H1 (cell line): ENCODE measurements around the gene ADAM19. TPM values are rescaled to one million over a fixed set of nuclear protein-coding genes. Genes with fewer than 3 reads are reported as not detected.

ENCODE experiments used
- CTCF ChIA-PET: fragments of 300-600 bp; sonication (Branson Sonifier 250); formaldehyde crosslinking; loops from one replicate; lab custom pipeline; 2021; ENCODE audit not compliant: partially characterized antibody; lab: Charles Lee
- POLR2A ChIA-PET: fragments of 300-600 bp; sonication (Branson Sonifier 250); formaldehyde crosslinking; loops from one replicate; lab custom pipeline; 2021; ENCODE audit warnings: inconsistent platforms; ENCODE audit not compliant: partially characterized antibody; lab: Charles Lee
- DNase-seq, 2 experiments: peaks; one replicate each; pipeline versions ENCODE4 v3.0.0 to v3.0.0-alpha.2; 2010 to 2022; ENCODE audit warnings: low spot score in 2 of 2, low read depth in 1 of 2, mixed read lengths in 1 of 2
- FAIRE-seq: peaks from 2 replicates; lab custom pipeline; 2011; peaks lifted over from hg19 to GRCh38; lab: Jason Lieb, UNC
- H2AFZ ChIP-seq: 2 replicates; pipeline ENCODE4 v1.8.1; 2012; ENCODE audit warnings: low read length, inconsistent platforms
- H2AK5ac ChIP-seq: 2 replicates; pipeline ENCODE4 v1.6.1; 2013; ENCODE audit warnings: low read depth, low read length
- H2BK120ac ChIP-seq: replicated peaks from 2 replicates; pipeline ENCODE3; 2013; ENCODE audit warnings: low read depth, low read length, inconsistent platforms
- H2BK12ac ChIP-seq: 2 replicates; pipeline ENCODE4 v1.6.1; 2013; ENCODE audit warnings: low read depth, low read length
- H2BK15ac ChIP-seq: 2 replicates; pipeline ENCODE4 v1.6.1; 2013; ENCODE audit warnings: low read length
- H2BK20ac ChIP-seq: 2 replicates; pipeline ENCODE4 v1.6.1; 2013; ENCODE audit warnings: low read length
- H2BK5ac ChIP-seq: 2 replicates; pipeline ENCODE4 v1.6.1; 2013; ENCODE audit warnings: low read depth, low read length
- H3K14ac ChIP-seq: 2 replicates; pipeline ENCODE4 v1.6.1; 2013; ENCODE audit warnings: inconsistent platforms; ENCODE audit not compliant: insufficient read length
- H3K18ac ChIP-seq: 2 replicates; pipeline ENCODE4 v1.6.1; 2013; ENCODE audit warnings: low read length; ENCODE audit errors: extremely low read depth
- H3K23ac ChIP-seq: 2 replicates; pipeline ENCODE4 v1.6.1; 2013; ENCODE audit warnings: inconsistent platforms; ENCODE audit not compliant: insufficient read length
- H3K23me2 ChIP-seq: 2 replicates; pipeline ENCODE4 v1.6.1; 2013; ENCODE audit warnings: low read depth, low read length
- H3K27ac ChIP-seq: 2 replicates; pipeline ENCODE4 v1.6.1; 2011; ENCODE audit warnings: low read depth, low read length, inconsistent platforms
- H3K27me3 ChIP-seq, 4 experiments: replicated peaks in 1 of 4; 1 replicate in 1 of 4; 2 replicates in 3 of 4; pipeline versions ENCODE4 v1.6.1 to v1.8.1; 2011 to 2013; ENCODE audit warnings: low read length in 3 of 4, mild to moderate bottlenecking in 3 of 4, inconsistent platforms in 2 of 4, mixed read lengths in 2 of 4, moderate library complexity in 1 of 4; ENCODE audit not compliant: control insufficient read depth in 3 of 4, insufficient read depth in 3 of 4; ENCODE audit errors: extremely low read depth in 1 of 4
- H3K36me3 ChIP-seq, 4 experiments: 2 replicates each; pipeline versions ENCODE4 v1.6.1 to v1.8.1; 2011 to 2013; ENCODE audit warnings: mild to moderate bottlenecking in 4 of 4, low read length in 3 of 4, moderate library complexity in 2 of 4, control low read depth in 1 of 4, inconsistent platforms in 1 of 4; ENCODE audit not compliant: insufficient read depth in 4 of 4, control insufficient read depth in 2 of 4
- H3K4ac ChIP-seq: replicated peaks from 2 replicates; pipeline ENCODE3; 2013; ENCODE audit warnings: low read length, low read depth, mixed read lengths, inconsistent platforms; ENCODE audit not compliant: insufficient read length
- H3K4me1 ChIP-seq, 4 experiments: replicated peaks in 1 of 4; 1 replicate in 1 of 4; 2 replicates in 3 of 4; pipeline versions ENCODE4 v1.6.1 to v1.8.1; 2011 to 2013; ENCODE audit warnings: low read length in 3 of 4, inconsistent platforms in 2 of 4, mixed read lengths in 1 of 4; ENCODE audit not compliant: insufficient read depth in 4 of 4, control insufficient read depth in 3 of 4
- H3K4me2 ChIP-seq, 2 experiments: 2 replicates each; pipeline versions ENCODE4 v1.6.1 to v1.8.1; 2011 to 2013; ENCODE audit warnings: low read depth in 2 of 2, low read length in 2 of 2, control low read depth in 1 of 2, inconsistent platforms in 1 of 2, mild to moderate bottlenecking in 1 of 2; ENCODE audit not compliant: insufficient read depth in 1 of 2
- H3K4me3 ChIP-seq, 4 experiments: fragments of 200-600, 300-600 bp in 1 of 4; sonication (generic), shearing (Covaris generic), sonication (Bioruptor Twin) in 1 of 4; 2 replicates each; pipeline versions ENCODE4 v1.5.1 to v1.8.1; 2011 to 2016; ENCODE audit warnings: low read length in 4 of 4, low read depth in 3 of 4, control low read depth in 2 of 4, inconsistent platforms in 2 of 4, mild to moderate bottlenecking in 2 of 4, mixed read lengths in 1 of 4, moderate library complexity in 1 of 4; ENCODE audit not compliant: insufficient read depth in 2 of 4; ENCODE audit errors: extremely low read depth in 1 of 4
- H3K56ac ChIP-seq: replicated peaks from 2 replicates; pipeline ENCODE3; 2013; ENCODE audit warnings: low read depth, mild to moderate bottlenecking, mixed read lengths, low read length, inconsistent platforms; ENCODE audit not compliant: insufficient read length
- H3K79me1 ChIP-seq: 2 replicates; pipeline ENCODE4 v1.6.1; 2013; ENCODE audit warnings: low read depth, low read length, control low read depth
- H3K79me2 ChIP-seq, 2 experiments: 2 replicates each; pipeline versions ENCODE4 v1.6.1 to v1.8.1; 2012 to 2013; ENCODE audit warnings: low read length in 2 of 2, mild to moderate bottlenecking in 2 of 2, inconsistent platforms in 1 of 2; ENCODE audit not compliant: insufficient read depth in 2 of 2, control insufficient read depth in 1 of 2
- H3K9ac ChIP-seq, 4 experiments: replicated peaks in 1 of 4; 1 replicate in 1 of 4; 2 replicates in 3 of 4; pipeline versions ENCODE4 v1.6.1 to v1.8.1; 2011 to 2013; ENCODE audit warnings: low read depth in 3 of 4, low read length in 3 of 4, control low read depth in 2 of 4, mild to moderate bottlenecking in 2 of 4, moderate library complexity in 2 of 4, inconsistent platforms in 1 of 4; ENCODE audit errors: extremely low read depth in 1 of 4
- H3K9me3 ChIP-seq, 2 experiments: 2 replicates each; pipeline versions ENCODE4 v1.6.1 to v1.8.1; 2012 to 2013; ENCODE audit warnings: mild to moderate bottlenecking in 2 of 2, moderate library complexity in 2 of 2, control low read depth in 1 of 2, inconsistent platforms in 1 of 2, low read depth in 1 of 2, low read length in 1 of 2, mixed read lengths in 1 of 2; ENCODE audit not compliant: insufficient read depth in 2 of 2
- H4K20me1 ChIP-seq, 2 experiments: replicated peaks in 1 of 2; 2 replicates each; pipeline versions ENCODE3 to v1.8.1; 2011 to 2013; ENCODE audit warnings: inconsistent platforms in 2 of 2, low read length in 2 of 2, mild to moderate bottlenecking in 1 of 2; ENCODE audit not compliant: insufficient read depth in 2 of 2, control insufficient read depth in 1 of 2
- H4K5ac ChIP-seq: 2 replicates; pipeline ENCODE4 v1.6.1; 2013; ENCODE audit warnings: low read length, low read depth, mixed read lengths, inconsistent platforms; ENCODE audit not compliant: insufficient read length
- H4K8ac ChIP-seq: 2 replicates; pipeline ENCODE4 v1.8.0; 2013; ENCODE audit warnings: mild to moderate bottlenecking, moderate library complexity, low read length, inconsistent platforms; ENCODE audit not compliant: insufficient read depth; ENCODE audit errors: extremely low read depth
- H4K91ac ChIP-seq: replicated peaks from 2 replicates; pipeline ENCODE3; 2013; ENCODE audit warnings: low read length, mixed read lengths, inconsistent platforms; ENCODE audit not compliant: insufficient read length
- GTF2F1 ChIP-seq: IDR thresholded peaks from 2 replicates; pipeline ENCODE4 v1.6.1; 2012; ENCODE audit warnings: low read depth, low read length, improper control_type of control experiment, borderline replicate concordance
- HDAC6 ChIP-seq: IDR thresholded peaks from one replicate; pipeline ENCODE4 v1.7.1; 2012; ENCODE audit warnings: low read depth, mild to moderate bottlenecking, inconsistent platforms, low read length, moderate library complexity
- KDM5A ChIP-seq: fragments of 200-600 bp; IDR thresholded peaks from 2 replicates; pipeline ENCODE4 v1.7.1; 2012; ENCODE audit warnings: mild to moderate bottlenecking, low read length, inconsistent platforms, mixed read lengths
- NRF1 ChIP-seq: IDR thresholded peaks from 2 replicates; pipeline ENCODE4 v1.6.1; 2011; ENCODE audit warnings: mild to moderate bottlenecking, low read depth, low read length, improper control_type of control experiment
- POU5F1 ChIP-seq: IDR thresholded peaks from 2 replicates; pipeline ENCODE4 v1.6.1; 2011; ENCODE audit warnings: low read depth, mild to moderate bottlenecking, low read length, moderate library complexity
- SIX5 ChIP-seq: IDR thresholded peaks from 2 replicates; pipeline ENCODE4 v1.6.1; 2011; ENCODE audit warnings: mild to moderate bottlenecking, low read depth, low read length
- SP4 ChIP-seq: IDR thresholded peaks from 2 replicates; pipeline ENCODE4 v1.6.1; 2012; ENCODE audit warnings: low read length, inconsistent platforms
- TBP ChIP-seq: IDR thresholded peaks from 2 replicates; pipeline ENCODE4 v1.6.1; 2011; ENCODE audit warnings: low read depth, low read length, improper control_type of control experiment
- WGBS, 2 experiments: shearing (Covaris generic) in 1 of 2; methylation state at CpG; one replicate each; pipeline versions ENCODE4 v1.1.6 to v1.1.7; 2013 to 2015; ENCODE audit warnings: low lambda C conversion rate in 2 of 2, mixed read lengths in 2 of 2, inconsistent platforms in 1 of 2, low coverage in 1 of 2, missing lambda C conversion rate in 1 of 2; ENCODE audit not compliant: insufficient replicate concordance in 2 of 2, insufficient coverage in 1 of 2, insufficient read length in 1 of 2; ENCODE audit errors: extremely low coverage in 1 of 2, missing lambda C conversion rate in 1 of 2; 5-methylcytosine and 5-hydroxymethylcytosine counted together
- polyA plus RNA-seq, 7 experiments: library from polyadenylated mRNA; depleted of rRNA in 3 of 7; stranded (reverse) in 5 of 7; unstranded in 2 of 7; fragments of >200 nt in 5 of 7; fragments of 200-250 nt in 2 of 7; gene quantifications; 1 replicate in 5 of 7; 2 replicates in 1 of 7; 4 replicates in 1 of 7; pipeline versions ENCODE4 v1.2.1 to v1.2.3, GENCODE V29; 2011 to 2013; ENCODE audit warnings: missing spikeins in 2 of 7, mixed read lengths in 2 of 7
- total RNA-seq: library from RNA; stranded (reverse); fragmentation: NEBNext Ultra II Directional; extraction: Animal tissue kit (Norgen Biotek cat#: 25700); gene quantifications from 2 replicates; pipeline ENCODE4 v1.2.1, GENCODE V29; 2021
- TF ChIP-seq, protein P1 (sequence below), 3 experiments: IDR thresholded peaks; 1 replicate in 2 of 3; 2 replicates in 1 of 3; pipeline versions ENCODE4 v1.5.1 to v1.6.1; 2011; ENCODE audit warnings: low read length in 3 of 3, mild to moderate bottlenecking in 3 of 3, inconsistent platforms in 2 of 3, low read depth in 1 of 3, moderate library complexity in 1 of 3; ENCODE audit not compliant: insufficient read depth in 1 of 3; ENCODE audit errors: control extremely low read depth in 1 of 3

Gene ADAM19
- total and polyA plus RNA-seq, 2 of the 8 experiments (the other 6 are each of a cell fraction or from before 2014, with no cell fraction given) = 6.5 to 22.7 TPM

DNA sequence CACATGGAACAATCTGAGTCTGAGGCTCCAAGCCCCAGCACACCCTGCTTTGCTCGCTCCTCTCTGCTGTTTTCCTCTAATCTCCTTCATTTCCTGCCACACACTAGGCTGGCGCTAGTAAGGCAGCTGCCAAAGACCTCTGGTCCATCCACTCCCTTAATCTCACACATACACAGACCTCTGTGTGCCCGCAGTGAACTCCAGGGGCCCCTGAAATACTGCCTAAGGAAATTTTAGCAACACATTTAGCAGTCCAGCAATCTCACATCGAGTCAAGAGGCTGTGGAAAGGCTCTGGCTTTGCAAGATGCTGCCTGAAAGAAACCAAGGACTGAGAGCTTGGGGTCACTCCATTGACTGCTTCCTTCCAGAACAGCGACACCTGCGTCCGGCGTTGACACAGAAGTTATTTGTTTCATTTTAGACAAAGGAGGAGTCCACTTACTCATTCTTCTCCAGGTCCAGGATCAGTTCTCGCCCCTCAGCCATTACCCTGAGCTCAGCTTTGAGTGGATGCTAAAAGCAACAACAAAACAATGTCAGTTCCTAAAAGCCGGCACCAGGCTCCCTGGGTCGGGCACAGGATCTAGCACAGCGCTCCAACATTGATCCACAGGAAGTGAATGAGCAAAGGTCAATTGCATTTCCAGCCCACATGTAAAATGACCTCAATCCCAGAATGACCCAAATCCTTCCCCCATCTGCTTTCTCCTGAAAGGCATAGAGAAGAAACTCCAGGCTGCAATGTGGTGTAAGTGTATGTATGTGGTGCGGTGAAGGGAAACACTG is 11.5 kb downstream of the ADAM19 start:
- Histone ChIP-seq H3K27me3 (no peaks in the 10 kb centered on the region), H3K4me3 (no peak overlapping the region), H3K23ac (no peak overlapping the region), H3K56ac (no peak overlapping the region), H2BK12ac (no peak overlapping the region), H3K9ac (no peak overlapping the region), H3K4ac (no peak overlapping the region), H3K36me3 (no peaks in the 10 kb centered on the region; a peak in 2 of 8 replicates), H3K14ac (no peak overlapping the region), H2BK15ac (no peak overlapping the region), H3K18ac (no peak overlapping the region), H3K79me1 (0 out of 2 replicates have a peak, but pooled peaks cover 2% of the 10 kb centered on the region), H3K79me2 (no peaks in the 10 kb centered on the region), H3K4me2 (no peak overlapping the region), H4K8ac (no peak overlapping the region), H2AFZ (no peak overlapping the region), H2BK20ac (no peak overlapping the region), H3K9me3 (no peaks in the 10 kb centered on the region), H3K23me2 (no peaks in the 10 kb centered on the region), H4K91ac (no peak overlapping the region), H2BK120ac (no peak overlapping the region), H3K4me1 (peaks cover 0 to 12% (median 7%) of the 10 kb centered on the region in 4 experiments; a peak in 6 of 7 replicates), H2BK5ac (no peak overlapping the region), H4K5ac (no peak overlapping the region), H3K27ac (no peak overlapping the region), H4K20me1 (no peaks in the 10 kb centered on the region), H2AK5ac (no peak overlapping the region)
- FAIRE-seq (no peak), DNase-seq (no peak)
- CTCF ChIA-PET = interaction anchor here (1.2 kb wide), 1 partner anchor 87 kb away, joined by 4 read pairs; no protein-coding TSS in a partner anchor
- WGBS, 2 experiments = 89% methylated on average over 13 of the region's 13 CpGs; no CpG with 5 or more reads in 1 of the 2 experiments
- POLR2A ChIA-PET = no interaction called here
- TF ChIP-seq SIX5 (no peak), HDAC6 (no peak), NRF1 (no peak), SP4 (no peak), KDM5A (no peak), GTF2F1 (no peak), POU5F1 (no peak), TBP (no peak)
- TF ChIP-seq, protein P1, sequence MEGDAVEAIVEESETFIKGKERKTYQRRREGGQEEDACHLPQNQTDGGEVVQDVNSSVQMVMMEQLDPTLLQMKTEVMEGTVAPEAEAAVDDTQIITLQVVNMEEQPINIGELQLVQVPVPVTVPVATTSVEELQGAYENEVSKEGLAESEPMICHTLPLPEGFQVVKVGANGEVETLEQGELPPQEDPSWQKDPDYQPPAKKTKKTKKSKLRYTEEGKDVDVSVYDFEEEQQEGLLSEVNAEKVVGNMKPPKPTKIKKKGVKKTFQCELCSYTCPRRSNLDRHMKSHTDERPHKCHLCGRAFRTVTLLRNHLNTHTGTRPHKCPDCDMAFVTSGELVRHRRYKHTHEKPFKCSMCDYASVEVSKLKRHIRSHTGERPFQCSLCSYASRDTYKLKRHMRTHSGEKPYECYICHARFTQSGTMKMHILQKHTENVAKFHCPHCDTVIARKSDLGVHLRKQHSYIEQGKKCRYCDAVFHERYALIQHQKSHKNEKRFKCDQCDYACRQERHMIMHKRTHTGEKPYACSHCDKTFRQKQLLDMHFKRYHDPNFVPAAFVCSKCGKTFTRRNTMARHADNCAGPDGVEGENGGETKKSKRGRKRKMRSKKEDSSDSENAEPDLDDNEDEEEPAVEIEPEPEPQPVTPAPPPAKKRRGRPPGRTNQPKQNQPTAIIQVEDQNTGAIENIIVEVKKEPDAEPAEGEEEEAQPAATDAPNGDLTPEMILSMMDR (IDR thresholded peaks at IDR 0.05; ENCODE audit: control extremely low read depth in 1 of 3, insufficient read depth in 1 of 3, low read depth in 1 of 3, low read length in 3 of 3) = no peak
